ENCODE data around the gene CEMP1. TPM values are rescaled to one million over a fixed set of nuclear protein-coding genes. Genes with fewer than 3 reads are reported as not detected.
A peak's percentile ranks its signal among the peaks of the same experiment; 100 is the strongest.

Gene CEMP1
- total RNA-seq, 1 experiment from 2014 or later = 0.68 TPM

- BruUV-seq (replicated peaks) = no TSS peak
- Histone ChIP-seq H3K4me1 (peaks cover 23% of the 10 kb centered on the region), H3K9me3 (no peaks in the 10 kb centered on the region), H3K4me3 (ENCODE audit: low read depth, low read length) (peak overlapping the region; percentile 99), H3K27me3 (replicated peaks; ENCODE audit: control insufficient read depth, insufficient read depth, low read length) (no peaks in the 10 kb centered on the region), H3K36me3 (ENCODE audit: control insufficient read depth, insufficient read depth, low read length) (peaks cover 3% of the 10 kb centered on the region)
- intact Hi-C loops (cut with micrococcal nuclease; ENCODE audit: unreplicated experiment) = no loop called here
- H3K9me3 Mint-ChIP-seq (ENCODE audit: unreplicated experiment) = no peaks in the 10 kb centered on the region
- H3K4me1 Mint-ChIP-seq (ENCODE audit: low read depth, unreplicated experiment) = peaks cover 27% of the 10 kb centered on the region
- CTCF ChIA-PET = interaction anchor here (2.0 kb wide), 1 partner anchor 10 kb away, joined by 11 read pairs; no protein-coding TSS in a partner anchor
- peak overlapping the region; percentile 87 for H3K27ac Mint-ChIP-seq (ENCODE audit: unreplicated experiment)
- no peaks in the 10 kb centered on the region for H3K27me3 Mint-ChIP-seq (ENCODE audit: insufficient read depth, unreplicated experiment)
- H3K36me3 Mint-ChIP-seq (ENCODE audit: insufficient read depth, unreplicated experiment) = peaks cover 53% of the 10 kb centered on the region
- DNase-seq = peak in 1 of 2 experiments; percentile 55
- TF ChIP-seq, protein P1, sequence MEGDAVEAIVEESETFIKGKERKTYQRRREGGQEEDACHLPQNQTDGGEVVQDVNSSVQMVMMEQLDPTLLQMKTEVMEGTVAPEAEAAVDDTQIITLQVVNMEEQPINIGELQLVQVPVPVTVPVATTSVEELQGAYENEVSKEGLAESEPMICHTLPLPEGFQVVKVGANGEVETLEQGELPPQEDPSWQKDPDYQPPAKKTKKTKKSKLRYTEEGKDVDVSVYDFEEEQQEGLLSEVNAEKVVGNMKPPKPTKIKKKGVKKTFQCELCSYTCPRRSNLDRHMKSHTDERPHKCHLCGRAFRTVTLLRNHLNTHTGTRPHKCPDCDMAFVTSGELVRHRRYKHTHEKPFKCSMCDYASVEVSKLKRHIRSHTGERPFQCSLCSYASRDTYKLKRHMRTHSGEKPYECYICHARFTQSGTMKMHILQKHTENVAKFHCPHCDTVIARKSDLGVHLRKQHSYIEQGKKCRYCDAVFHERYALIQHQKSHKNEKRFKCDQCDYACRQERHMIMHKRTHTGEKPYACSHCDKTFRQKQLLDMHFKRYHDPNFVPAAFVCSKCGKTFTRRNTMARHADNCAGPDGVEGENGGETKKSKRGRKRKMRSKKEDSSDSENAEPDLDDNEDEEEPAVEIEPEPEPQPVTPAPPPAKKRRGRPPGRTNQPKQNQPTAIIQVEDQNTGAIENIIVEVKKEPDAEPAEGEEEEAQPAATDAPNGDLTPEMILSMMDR (IDR thresholded peaks at IDR 0.05; ENCODE audit: insufficient read depth in 1 of 2, low read depth in 1 of 2, low read length in 1 of 2, severe bottlenecking in 1 of 2, unreplicated experiment in 1 of 2) = no peak
- H3K4me3 Mint-ChIP-seq (ENCODE audit: unreplicated experiment) = peak overlapping the region; percentile 86
- POLR2A ChIA-PET = interaction anchor here (0.6 to 0.7 kb wide), 3 partner anchors 23 to 550 kb away, joined by 3 to 5 read pairs (median 3); partner anchors contain the start of genes PDPK1 and RPS2
Measured at GRCh38 chr16:2514333-2515179, 16.7 kb downstream of the CEMP1 start.

DNA sequence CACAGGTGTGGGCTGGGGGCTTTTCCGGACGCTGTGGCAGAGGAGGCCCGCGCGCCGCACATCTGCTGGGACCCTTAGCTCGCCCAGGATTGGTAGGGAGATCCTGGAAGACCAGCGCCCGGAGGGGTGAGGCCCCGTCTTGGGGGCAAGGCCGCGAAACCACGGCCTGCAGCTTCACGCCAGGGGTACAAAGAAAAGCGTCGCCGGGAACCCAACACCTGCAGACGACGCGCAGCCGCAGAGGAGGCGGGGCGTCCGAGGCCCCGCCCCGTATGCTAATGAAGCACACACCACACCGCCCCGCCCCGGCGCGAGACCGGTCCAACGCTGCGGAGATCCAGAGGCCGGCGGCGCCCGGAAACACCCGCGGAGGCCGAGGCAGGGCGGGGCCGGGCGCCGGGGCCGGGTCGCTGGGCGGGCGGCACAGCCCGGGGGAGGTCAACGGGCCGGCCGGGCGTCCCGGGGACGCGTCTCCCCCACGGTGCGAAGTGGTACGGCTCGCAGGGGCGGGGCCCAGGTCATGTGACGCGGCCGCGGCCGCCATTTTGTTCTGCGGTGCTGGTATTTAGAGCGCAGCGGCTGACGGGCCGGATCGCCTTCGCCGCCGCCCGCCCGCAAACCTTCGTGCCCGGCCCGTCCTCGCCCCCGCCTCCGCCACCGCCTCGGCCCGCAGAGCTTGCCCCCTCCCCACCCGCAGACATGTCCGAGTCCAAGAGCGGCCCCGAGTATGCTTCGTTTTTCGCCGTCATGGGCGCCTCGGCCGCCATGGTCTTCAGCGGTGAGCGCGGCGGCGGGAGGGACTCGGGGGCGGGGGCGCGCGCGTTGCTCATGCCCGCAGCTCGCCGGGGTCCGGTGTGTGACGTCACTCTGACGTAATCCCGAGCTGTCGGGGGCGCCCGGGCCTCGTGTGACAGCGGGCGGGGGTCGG is 17.5 kb downstream of the CEMP1 start, which contains the start of gene ATP6V0C:
TSS of gene ATP6V0C (plus strand) at position 548 of the 928 bp plus-strand sequence. CDS start at position 700, 152 bp downstream.
- H3K36me3 Mint-ChIP-seq (ENCODE audit: insufficient read depth, unreplicated experiment) = peaks cover 46% of the 10 kb centered on the region
- Histone ChIP-seq H3K9me3 (no peaks in the 10 kb centered on the region), H3K4me3 (ENCODE audit: low read depth, low read length) (peak within 1 kb of the TSS; percentile 99), H3K4me1 (peaks cover 17% of the 10 kb centered on the region), H3K27me3 (replicated peaks; ENCODE audit: control insufficient read depth, insufficient read depth, low read length) (no peaks in the 10 kb centered on the region), H3K36me3 (ENCODE audit: control insufficient read depth, insufficient read depth, low read length) (peaks cover 3% of the 10 kb centered on the region)
- POLR2A ChIA-PET = interaction anchor here (0.5 to 0.6 kb wide), 2 partner anchors 36 to 244 kb away, joined by 3 to 4 read pairs; no protein-coding TSS in a partner anchor
- CTCF ChIA-PET = interaction anchor here (0.5 to 2.1 kb wide), 3 partner anchors 11 to 12 kb away, joined by 3 to 11 read pairs (median 8); no protein-coding TSS in a partner anchor
- DNase-seq = peak; percentile 94 to 95
- H3K9me3 Mint-ChIP-seq (ENCODE audit: unreplicated experiment) = no peaks in the 10 kb centered on the region
- peaks cover 27% of the 10 kb centered on the region for H3K4me1 Mint-ChIP-seq (ENCODE audit: low read depth, unreplicated experiment)
- peak within 1 kb of the TSS; percentile 87 for H3K27ac Mint-ChIP-seq (ENCODE audit: unreplicated experiment)
- intact Hi-C loops (cut with micrococcal nuclease; ENCODE audit: unreplicated experiment) = no loop called here
- no peaks in the 10 kb centered on the region for H3K27me3 Mint-ChIP-seq (ENCODE audit: insufficient read depth, unreplicated experiment)
- TF ChIP-seq, protein P1 (IDR thresholded peaks at IDR 0.05; ENCODE audit: insufficient read depth in 1 of 2, low read depth in 1 of 2, low read length in 1 of 2, severe bottlenecking in 1 of 2, unreplicated experiment in 1 of 2) = no peak
- peak within 1 kb of the TSS; percentile 86 for H3K4me3 Mint-ChIP-seq (ENCODE audit: unreplicated experiment)
- BruUV-seq (replicated peaks) = no TSS peak
